Hematopoietic multipotent progenitor cell treated with erythropoietin and hydrocortisone succinate and interleukin-3 and kit ligand, for 17 days (in vitro differentiated cells): ENCODE results near the gene CIZ1.

Source experiments
- DNase-seq: peaks from one replicate; pipeline ENCODE4 v3.0.0-alpha.2; 2015; ENCODE audit warnings: low spot score

The CIZ1 gene

GRCh38 chr9:128163027-128163515 lies 28.3 kb downstream of the CIZ1 start:
- DNase-seq, result no peak

GRCh38 chr9:128162215-128163026 lies 29.0 kb downstream of the CIZ1 start:
- DNase-seq, result no peak

- DNase-seq, result no peak
Measured at GRCh38 chr9:128161215-128161902, 30.0 kb downstream of the CIZ1 start.

GRCh38 chr9:128160603-128160987 lies 30.8 kb downstream of the CIZ1 start:
- DNase-seq, result no peak

GRCh38 chr9:128159784-128160602 lies 31.4 kb downstream of the CIZ1 start, which contains the start of gene BBLN:
Gene BBLN, plus strand, starts transcription at chr9:128160265. Its CDS starts 143 bp downstream, at chr9:128160408.
- peak; percentile 92 for DNase-seq

GRCh38 chr9:128159522-128159783 lies 31.9 kb downstream of the CIZ1 start:
- peak; percentile 18 for DNase-seq

GRCh38 chr9:128155736-128156500 lies 35.5 kb downstream of the CIZ1 start:
- no peak for DNase-seq

GRCh38 chr9:128153947-128154695 lies 37.3 kb downstream of the CIZ1 start:
- no peak for DNase-seq

GRCh38 chr9:128153060-128153946 lies 38.1 kb downstream of the CIZ1 start:
- DNase-seq, result no peak

GRCh38 chr9:128152133-128153059 lies 39.0 kb downstream of the CIZ1 start:
- no peak for DNase-seq

GRCh38 chr9:128151309-128152132 lies 39.9 kb downstream of the CIZ1 start:
- DNase-seq, result no peak

- peak; percentile 30 for DNase-seq
Measured at GRCh38 chr9:128150594-128151308, 40.6 kb downstream of the CIZ1 start.

- DNase-seq, result peak; percentile 18
Measured at GRCh38 chr9:128149951-128150593, 41.3 kb downstream of the CIZ1 start.

GRCh38 chr9:128149001-128149701 lies 42.2 kb downstream of the CIZ1 start, which contains the start of gene LCN2:
Gene LCN2, plus strand, starts transcription at chr9:128149453. Its CDS starts 73 bp downstream, at chr9:128149526.
- DNase-seq, result no peak

- DNase-seq, result no peak
Measured at GRCh38 chr9:128148509-128149000, 42.8 kb downstream of the CIZ1 start.

- no peak for DNase-seq
Measured at GRCh38 chr9:128146591-128147120, 44.7 kb downstream of the CIZ1 start.
